Stomach (tissue), 9 donors: ENCODE data around the gene OR11A1. TPM values are rescaled to one million over a fixed set of nuclear protein-coding genes. Genes with fewer than 3 reads are reported as not detected.

Experiments
- DNase-seq, 2 donors: peaks; one replicate each; pipeline versions ENCODE4 v3.0.0 to v3.0.0-alpha.2; 2013 to 2019
- H3K27ac ChIP-seq, 5 donors: fragments of 200-600 bp in 4 of 5; sonication (generic) in 4 of 5; one replicate each; pipeline ENCODE4 v1.5.1; 2013 to 2019; ENCODE audit warnings: mild to moderate bottlenecking in 1 of 5, moderate library complexity in 1 of 5
- H3K27me3 ChIP-seq, 3 donors: fragments of 200-600 bp; sonication (generic); one replicate each; pipeline ENCODE4 v1.5.1; 2017 to 2019; ENCODE audit warnings: mixed run types in 1 of 3
- H3K36me3 ChIP-seq, 4 donors: fragments of 200-600 bp; sonication (generic); 1 replicate in 3 of 4; 2 replicates in 1 of 4; pipeline ENCODE4 v1.5.1; 2016 to 2019
- H3K4me1 ChIP-seq, 4 donors: fragments of 200-600 bp; sonication (generic); one replicate each; pipeline ENCODE4 v1.5.1; 2016 to 2019
- H3K4me3 ChIP-seq, 4 donors: fragments of 200-600 bp; sonication (generic) in 3 of 4; one replicate each; pipeline ENCODE4 v1.5.1; 2016 to 2019; ENCODE audit warnings: mild to moderate bottlenecking in 1 of 4
- H3K9me3 ChIP-seq, 4 donors: fragments of 200-600 bp; sonication (generic); one replicate each; pipeline ENCODE4 v1.5.1; 2016 to 2019
- CTCF ChIP-seq, 7 experiments: fragments of 450-650 bp in 4 of 7; fragments of 200-600 bp in 3 of 7; sonication (generic) in 3 of 7; IDR thresholded peaks; one replicate each; pipeline ENCODE4 v1.5.1; 2016 to 2019; ENCODE audit warnings: antibody characterized with exemption in 7 of 7, control low read depth in 2 of 7, mild to moderate bottlenecking in 1 of 7
- EP300 ChIP-seq: sonication (generic); formaldehyde crosslinking; IDR thresholded peaks from one replicate; pipeline ENCODE4 v1.6.1; 2017; ENCODE audit warnings: antibody characterized with exemption
- POLR2A ChIP-seq, 4 donors: fragments of 450-650 bp; IDR thresholded peaks; one replicate each; pipeline ENCODE4 v1.6.1; 2016; ENCODE audit warnings: antibody characterized with exemption in 4 of 4, control low read depth in 2 of 4, mild to moderate bottlenecking in 1 of 4, moderate library complexity in 1 of 4
- POLR2AphosphoS5 ChIP-seq, 3 donors: sonication (generic); formaldehyde crosslinking; IDR thresholded peaks; one replicate each; pipeline ENCODE4 v1.6.1; 2016; ENCODE audit warnings: antibody characterized with exemption in 3 of 3
- WGBS, 5 donors: extraction: QIAGEN DNeasy Blood & Tissue Kit in 3 of 5; methylation state at CpG; one replicate each; pipeline versions ENCODE4 v1.1.5 to v1.1.7; 2013 to 2018; 5-methylcytosine and 5-hydroxymethylcytosine counted together
- intact Hi-C: fragments of 100-400 bp; cut with DNase I; formaldehyde crosslinking; loops from one replicate; pipeline ENCODE4 v1.15.1; 2023; ENCODE audit warnings: low total_unique reads
- polyA plus RNA-seq, 3 donors: library from polyadenylated mRNA; stranded (reverse); fragments of 200-250 nt; gene quantifications; one replicate each; pipeline ENCODE4 v1.2.3, GENCODE V29; 2013
- total RNA-seq, 5 donors: library from RNA; depleted of rRNA; stranded (reverse); fragments of >200 nt; gene quantifications; one replicate each; pipeline versions ENCODE4 v1.1.0 to v1.2.3, GENCODE V29; 2014 to 2016
- donor health status: healthy with polysubstance abuse.
- donor health status: Bipolar disorder and iron deficiency.
- donor health status: healthy.

Gene OR11A1
- total and polyA plus RNA-seq, 8 donors = not detected

DNA sequence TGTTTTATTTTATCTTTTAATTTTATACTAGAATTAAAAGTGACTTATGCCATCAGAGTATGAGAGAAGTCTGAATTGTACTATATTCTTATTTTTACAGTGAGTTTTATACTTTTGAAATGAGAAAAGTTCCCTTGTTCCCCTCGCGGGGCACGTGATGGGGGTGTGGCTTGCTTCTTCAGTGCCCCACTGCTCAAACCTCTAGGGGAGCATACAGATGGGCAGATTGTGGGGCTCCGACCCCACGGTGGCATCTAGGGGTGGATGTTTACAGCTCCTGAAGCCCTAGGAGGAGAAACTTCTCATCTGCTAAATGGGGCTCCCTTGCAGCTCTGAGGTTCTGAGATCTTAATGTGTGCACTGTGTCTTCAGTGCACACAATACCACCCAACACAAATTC is 42.8 kb upstream of the OR11A1 start:
- Histone ChIP-seq H3K27me3 (peaks cover 0 to 25% (median 3%) of the 10 kb centered on the region in 3 donors), H3K36me3 (no peaks in the 10 kb centered on the region), H3K9me3 (no peaks in the 10 kb centered on the region), H3K27ac (no peak overlapping the region), H3K4me1 (no peaks in the 10 kb centered on the region), H3K4me3 (no peak overlapping the region)
- 60 to 88% (median 84%) methylated on average over 5 of the region's 5 CpGs for WGBS, 5 donors
- no peak for DNase-seq
- intact Hi-C loops = no loop called here
- TF ChIP-seq EP300 (no peak), CTCF (IDR thresholded peaks at IDR 0.05) (no peak), POLR2AphosphoS5 (IDR thresholded peaks at IDR 0.05) (no peak)

- Histone ChIP-seq H3K27me3 (peaks cover 0 to 20% (median 0%) of the 10 kb centered on the region in 3 donors), H3K27ac (no peak overlapping the region), H3K4me1 (no peaks in the 10 kb centered on the region), H3K9me3 (no peaks in the 10 kb centered on the region), H3K36me3 (no peaks in the 10 kb centered on the region), H3K4me3 (no peak overlapping the region)
- DNase-seq = no peak
- intact Hi-C loops = no loop called here
- WGBS, 5 donors = 75 to 83% (median 77%) methylated on average over 4 of the region's 4 CpGs
- TF ChIP-seq CTCF (IDR thresholded peaks at IDR 0.05) (no peak), POLR2A (IDR thresholded peaks at IDR 0.05) (no peak), POLR2AphosphoS5 (IDR thresholded peaks at IDR 0.05) (no peak), EP300 (no peak)
These were observed 40.1 kb upstream of the OR11A1 start for GRCh38 chr6:29496961-29497360.

DNA sequence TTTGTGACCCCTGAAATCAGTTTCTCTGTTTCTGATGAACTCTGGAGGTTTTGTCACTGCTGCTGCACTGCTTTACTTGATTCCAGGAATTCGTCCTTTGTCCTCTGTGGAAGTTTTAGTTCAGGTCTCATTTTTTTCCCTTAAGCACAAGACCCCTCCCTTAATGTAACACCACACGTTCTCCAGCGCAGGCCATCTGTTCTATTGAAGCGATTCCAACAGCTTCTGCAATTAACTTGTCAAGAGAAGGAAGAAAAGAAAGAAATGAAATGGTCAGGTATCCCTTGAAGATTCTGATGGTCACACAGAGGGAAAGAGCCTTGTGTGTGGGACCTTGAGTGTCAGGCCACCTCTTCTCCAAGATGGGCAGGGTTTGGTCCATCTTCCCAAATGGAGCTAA is 38.7 kb upstream of the OR11A1 start:
- Histone ChIP-seq H3K36me3 (no peaks in the 10 kb centered on the region), H3K27ac (no peak overlapping the region), H3K4me1 (no peaks in the 10 kb centered on the region), H3K27me3 (peaks cover 0 to 10% (median 0%) of the 10 kb centered on the region in 3 donors), H3K9me3 (no peaks in the 10 kb centered on the region), H3K4me3 (no peak overlapping the region)
- TF ChIP-seq CTCF (IDR thresholded peaks at IDR 0.05) = no peak
- TF ChIP-seq POLR2AphosphoS5 (IDR thresholded peaks at IDR 0.05) = no peak
- no peak for TF ChIP-seq EP300
- TF ChIP-seq POLR2A (IDR thresholded peaks at IDR 0.05) = no peak
- DNase-seq = no peak
- WGBS, 5 donors = 67 to 71% (median 67%) methylated on average over 4 of the region's 4 CpGs
- intact Hi-C loops = no loop called here

- no peaks in the 10 kb centered on the region for H3K9me3 ChIP-seq
- no peaks in the 10 kb centered on the region for H3K4me1 ChIP-seq
- no peak for DNase-seq
- no peaks in the 10 kb centered on the region for H3K27me3 ChIP-seq
- TF ChIP-seq EP300 (no peak), POLR2AphosphoS5 (IDR thresholded peaks at IDR 0.05) (no peak), POLR2A (IDR thresholded peaks at IDR 0.05) (no peak), CTCF (IDR thresholded peaks at IDR 0.05) (no peak)
- no peaks in the 10 kb centered on the region for H3K36me3 ChIP-seq
- intact Hi-C loops = no loop called here
- H3K4me3 ChIP-seq = no peak overlapping the region
- no peak overlapping the region for H3K27ac ChIP-seq
- WGBS, 5 donors = 48 to 72% (median 51%) methylated on average over 2 of the region's 2 CpGs
These were observed 37.3 kb upstream of the OR11A1 start for GRCh38 chr6:29494131-29494530.
